Panc1 (cell line): ENCODE data around the gene CFAP74. TPM values are rescaled to one million over a fixed set of nuclear protein-coding genes. Genes with fewer than 3 reads are reported as not detected.

ENCODE experiments used
- ATAC-seq: fragments of 200-7000 bp; cut with Tn5 transposase; 2 replicates; pipeline ENCODE4 v1.9.1; 2020; ENCODE audit warnings: mild to moderate bottlenecking, moderate library complexity
- BruUV-seq: library from RNA; stranded (reverse); fragments of 400-500 nt; replicated peaks from 2 replicates; lab custom pipeline; 2021; lab: Mats Ljungman, UMichigan
- CTCF ChIA-PET: fragments of 300-600 bp; sonication (Branson Sonifier 250); formaldehyde crosslinking; loops from one replicate; lab custom pipeline; 2022; ENCODE audit warnings: antibody characterized with exemption; lab: Charles Lee
- POLR2A ChIA-PET: fragments of 300-600 bp; sonication (Branson Sonifier 250); formaldehyde crosslinking; loops from one replicate; lab custom pipeline; 2022; ENCODE audit warnings: antibody characterized with exemption; lab: Charles Lee
- DNase-seq: peaks from one replicate; pipeline ENCODE4 v3.0.0-alpha.2; 2010; ENCODE audit warnings: low read depth, low spot score
- H3K27ac ChIP-seq: 2 replicates; pipeline ENCODE4 v1.5.1; 2011; ENCODE audit warnings: mild to moderate bottlenecking, low read length, inconsistent platforms
- H3K27me3 ChIP-seq: fragments of 200-500 bp; sonication (Bioruptor generic); 2 replicates; pipeline ENCODE4 v1.6.0; 2014; ENCODE audit warnings: low read length, inconsistent platforms; ENCODE audit not compliant: control insufficient read depth, insufficient read depth
- H3K36me3 ChIP-seq: fragments of 200-500 bp; sonication (Bioruptor generic); 2 replicates; pipeline ENCODE4 v1.5.1; 2014; ENCODE audit warnings: inconsistent platforms, mild to moderate bottlenecking, low read length, moderate library complexity; ENCODE audit not compliant: control insufficient read depth, insufficient read depth
- H3K4me1 ChIP-seq: 2 replicates; pipeline ENCODE4 v1.5.1; 2011; ENCODE audit warnings: inconsistent platforms, mild to moderate bottlenecking, low read length, moderate library complexity; ENCODE audit not compliant: control insufficient read depth, insufficient read depth
- H3K4me3 ChIP-seq, 2 experiments: 2 replicates each; pipeline ENCODE4 v1.5.1; 2011 to 2012; ENCODE audit warnings: low read depth in 2 of 2, low read length in 2 of 2, mild to moderate bottlenecking in 2 of 2, inconsistent platforms in 1 of 2, moderate library complexity in 1 of 2
- H3K9me3 ChIP-seq: fragments of 200-500 bp; sonication (Bioruptor generic); 2 replicates; pipeline ENCODE4 v1.5.1; 2014; ENCODE audit warnings: low read depth, mild to moderate bottlenecking, inconsistent platforms, low read length, moderate library complexity; ENCODE audit not compliant: control insufficient read depth, insufficient read depth
- CTCF ChIP-seq: fragments of 450-650 bp; IDR thresholded peaks from 2 replicates; pipeline ENCODE4 v1.5.1; 2017; ENCODE audit warnings: mild to moderate bottlenecking
- POLR2AphosphoS5 ChIP-seq: IDR thresholded peaks from 2 replicates; pipeline ENCODE4 v1.6.1; 2012; ENCODE audit warnings: mild to moderate bottlenecking, low read depth, low read length, moderate library complexity
- REST ChIP-seq, 2 experiments: IDR thresholded peaks; 2 replicates each; pipeline ENCODE4 v1.6.1; 2011 to 2012; ENCODE audit warnings: low read depth in 2 of 2, control low read depth in 1 of 2, low read length in 1 of 2, mild to moderate bottlenecking in 1 of 2, moderate library complexity in 1 of 2; ENCODE audit not compliant: insufficient read depth in 1 of 2
- SIN3A ChIP-seq: IDR thresholded peaks from 2 replicates; pipeline ENCODE4 v1.6.1; 2012; ENCODE audit warnings: low read depth, mild to moderate bottlenecking, low read length, moderate library complexity, borderline replicate concordance; ENCODE audit not compliant: insufficient read depth
- TCF7L2 ChIP-seq: IDR thresholded peaks from 2 replicates; pipeline ENCODE4 v1.6.1; 2011; ENCODE audit warnings: mild to moderate bottlenecking, low read depth, low read length, inconsistent platforms
- in situ Hi-C: cut with HindIII; loops from 2 replicates; pipeline ENCODE4 v1.10.0; 2016; ENCODE audit warnings: low sequenced_read_pairs, low pct_unique_long_range_greater_than_20kb
- intact Hi-C: fragments of 100-400 bp; cut with micrococcal nuclease; formaldehyde crosslinking; loops from one replicate; pipeline ENCODE4 v1.10.0; 2022; ENCODE audit not compliant: unreplicated experiment
- total RNA-seq: library from RNA; stranded (reverse); gene quantifications from one replicate; pipeline ENCODE4 v1.2.1, GENCODE V29; 2021; ENCODE audit not compliant: unreplicated experiment

CFAP74 gene
- total RNA-seq, 1 experiment from 2014 or later, result not detected

- ATAC-seq (no peak), DNase-seq (no peak)
- no peaks in the 10 kb centered on the region for H3K36me3 ChIP-seq
- ChIA-PET POLR2A (no interaction called here), CTCF (interaction anchor here (1.2 kb wide), 1 partner anchor 20 kb away, joined by 7 read pairs; no protein-coding TSS in a partner anchor)
- intact Hi-C loops (no loop called here), in situ Hi-C loops (no loop called here)
- H3K27ac ChIP-seq, result no peak overlapping the region
- H3K4me3 ChIP-seq, result no peak overlapping the region
- no TSS peak for BruUV-seq
- TF ChIP-seq TCF7L2 (no peak), SIN3A (no peak), POLR2AphosphoS5 (no peak), REST (IDR thresholded peaks at IDR 0.05; ENCODE audit: insufficient read depth in 1 of 2, low read depth in 2 of 2, low read length in 1 of 2) (no peak), CTCF (no peak)
- no peaks in the 10 kb centered on the region for H3K4me1 ChIP-seq
- H3K9me3 ChIP-seq, result no peaks in the 10 kb centered on the region
- H3K27me3 ChIP-seq, result peaks cover 2% of the 10 kb centered on the region; the same call in 1 of the 2 replicates
Measured at GRCh38 chr1:2024451-2024850, 20.9 kb upstream of the CFAP74 start.

GRCh38 chr1:2023187-2023586, 19.6 kb upstream of the CFAP74 start:
- POLR2A ChIA-PET, result no interaction called here
- TF ChIP-seq REST (IDR thresholded peaks at IDR 0.05; ENCODE audit: insufficient read depth in 1 of 2, low read depth in 2 of 2, low read length in 1 of 2), result no peak
- TF ChIP-seq CTCF, result no peak
- TF ChIP-seq TCF7L2, result no peak
- no peaks in the 10 kb centered on the region for H3K9me3 ChIP-seq
- H3K27ac ChIP-seq, result no peak overlapping the region
- H3K4me3 ChIP-seq, result no peak overlapping the region
- H3K4me1 ChIP-seq, result no peaks in the 10 kb centered on the region
- ATAC-seq (no peak), DNase-seq (no peak)
- no TSS peak for BruUV-seq
- intact Hi-C loops, result no loop called here
- CTCF ChIA-PET, result interaction anchor here (1.2 kb wide), 1 partner anchor 21 kb away, joined by 7 read pairs; no protein-coding TSS in a partner anchor
- peaks cover 2% of the 10 kb centered on the region; the same call in 1 of the 2 replicates for H3K27me3 ChIP-seq
- no peaks in the 10 kb centered on the region for H3K36me3 ChIP-seq
- in situ Hi-C loops, result no loop called here
